Activated gamma-delta T cell (primary cell): ENCODE data around the gene C4orf50.
"Not testable (repeated sequence)": the region's sequence is repeated elsewhere in the genome, so short reads cannot be mapped to it uniquely, and the experiment has no call there.

ENCODE experiments used
- DNase-seq: peaks from one replicate; lab custom pipeline; 2025; lab: John Stamatoyannopoulos, UW

Gene C4orf50

GRCh38 chr4:5858020-5858769 lies 160.0 kb downstream of the C4orf50 start:
- DNase-seq = no peak

GRCh38 chr4:5857199-5857598 lies 161.0 kb downstream of the C4orf50 start:
- no peak for DNase-seq

DNA sequence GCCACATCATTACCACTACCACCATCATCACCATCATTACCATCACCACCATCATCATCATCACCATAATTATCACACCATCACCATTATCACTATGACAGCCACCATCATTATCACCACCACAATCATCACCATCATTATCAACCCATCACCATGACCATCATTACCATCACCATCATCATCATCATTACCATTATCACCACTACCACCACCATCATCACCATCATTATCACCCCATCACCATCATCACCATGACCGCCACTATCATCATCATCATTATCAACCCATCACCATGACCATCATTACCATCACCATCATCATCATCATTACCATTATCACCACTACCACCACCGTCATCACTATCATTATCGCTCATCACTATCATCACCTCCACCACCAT lies 161.9 kb downstream of the C4orf50 start:
- not testable (repeated sequence) for DNase-seq

DNA sequence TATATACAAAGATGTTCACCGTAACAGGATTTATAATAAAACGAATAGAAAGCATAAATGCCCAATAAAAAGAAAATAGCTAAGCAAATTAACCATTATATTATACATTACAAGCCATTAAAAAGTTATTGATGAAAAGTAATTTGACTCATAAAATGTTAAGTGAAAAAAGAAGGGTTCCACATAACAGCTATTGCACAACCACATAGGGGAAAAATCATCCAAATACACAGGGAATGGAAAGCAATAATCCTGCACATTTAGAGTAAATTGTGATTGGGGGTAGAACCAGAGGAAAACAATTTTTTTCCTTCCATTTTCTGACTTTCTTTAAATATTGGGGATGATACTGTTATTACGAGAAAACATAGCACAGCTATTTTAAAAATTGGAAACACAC lies 163.3 kb downstream of the C4orf50 start:
- no peak for DNase-seq

- DNase-seq = no peak
These were observed 165.6 kb downstream of the C4orf50 start for GRCh38 chr4:5852523-5853202.

- no peak for DNase-seq
These were observed 166.5 kb downstream of the C4orf50 start for GRCh38 chr4:5851637-5852301.
